ENCODE data around the gene LSM4.
A peak's percentile ranks its signal among the peaks of the same experiment; 100 is the strongest.

LSM4 gene

GRCh38 chr19:18348171-18348570 lies 25.3 kb upstream of the LSM4 start:
- Histone ChIP-seq H3K4me1 (peaks cover 7 to 46% (median 11%) of the 10 kb centered on the region in 10 experiments; a peak in 18 of 20 replicates), H3K9ac (no peak overlapping the region), H3K27ac (no peak overlapping the region), H3K27me3 (no peaks in the 10 kb centered on the region), H4K20me1 (peaks cover 0 to 55% (median 0%) of the 10 kb centered on the region in 11 experiments; a peak in 5 of 22 replicates), H3K4me3 (no peak overlapping the region), H3K4me2 (no peak overlapping the region), H3K9me3 (replicated peaks in 1 of 11) (no peaks in the 10 kb centered on the region), H3K36me3 (peaks cover 0 to 90% (median 5%) of the 10 kb centered on the region in 11 experiments; a peak in 9 of 22 replicates)
- no peak for TF ChIP-seq Cebpa-rat (IDR thresholded peaks at IDR 0.05)

- no peak overlapping the region; a peak in 1 of 22 replicates for H3K27ac ChIP-seq
- H3K4me2 ChIP-seq: peak overlapping the region; percentile 16 to 92 (median 41); a peak in 18 of 22 replicates
- H3K36me3 ChIP-seq: peaks cover 0 to 82% (median 5%) of the 10 kb centered on the region in 11 experiments; a peak in 9 of 22 replicates
- H3K4me3 ChIP-seq: no peak overlapping the region
- no peaks in the 10 kb centered on the region for H3K9me3 ChIP-seq (replicated peaks in 1 of 11)
- peak overlapping the region in 3 of 11 experiments; percentile 4 to 27 (median 7); a peak in 2 of 22 replicates for H3K9ac ChIP-seq
- H3K4me1 ChIP-seq: peaks cover 14 to 66% (median 20%) of the 10 kb centered on the region in 10 experiments
- TF ChIP-seq Cebpa-rat (IDR thresholded peaks at IDR 0.05): no peak
- H4K20me1 ChIP-seq: peaks cover 0 to 73% (median 0%) of the 10 kb centered on the region in 11 experiments; a peak in 5 of 22 replicates
- no peaks in the 10 kb centered on the region for H3K27me3 ChIP-seq
Observed at GRCh38 chr19:18346091-18346490, 23.2 kb upstream of the LSM4 start.

- H3K9ac ChIP-seq: peak overlapping the region in 4 of 11 experiments; percentile 8 to 35 (median 26); a peak in 3 of 22 replicates
- peaks cover 18 to 66% (median 25%) of the 10 kb centered on the region in 10 experiments for H3K4me1 ChIP-seq
- H3K27ac ChIP-seq: no peak overlapping the region
- no peaks in the 10 kb centered on the region for H3K9me3 ChIP-seq (replicated peaks in 1 of 11)
- H4K20me1 ChIP-seq: peaks cover 0 to 73% (median 0%) of the 10 kb centered on the region in 11 experiments; a peak in 5 of 22 replicates
- H3K4me2 ChIP-seq: peak overlapping the region in 4 of 11 experiments; percentile 2 to 92 (median 58); a peak in 6 of 22 replicates
- no peaks in the 10 kb centered on the region for H3K27me3 ChIP-seq
- TF ChIP-seq Cebpa-rat (IDR thresholded peaks at IDR 0.05): no peak
- no peak overlapping the region for H3K4me3 ChIP-seq
- peaks cover 0 to 74% (median under 1%) of the 10 kb centered on the region in 11 experiments; a peak in 9 of 22 replicates for H3K36me3 ChIP-seq
Observed at GRCh38 chr19:18345296-18345695, 22.4 kb upstream of the LSM4 start.

GRCh38 chr19:18344582-18344950 lies 21.7 kb upstream of the LSM4 start:
- Histone ChIP-seq H3K4me3 (no peak overlapping the region), H3K27me3 (no peaks in the 10 kb centered on the region), H3K36me3 (peaks cover 0 to 67% (median 0%) of the 10 kb centered on the region in 11 experiments; a peak in 7 of 22 replicates), H3K9ac (peak overlapping the region in 7 of 11 experiments; percentile 8 to 62 (median 31); a peak in 5 of 22 replicates), H3K4me1 (peaks cover 25 to 69% (median 32%) of the 10 kb centered on the region in 10 experiments), H3K27ac (no peak overlapping the region), H3K9me3 (replicated peaks in 1 of 11) (no peaks in the 10 kb centered on the region), H3K4me2 (peak overlapping the region in 4 of 11 experiments; percentile 2 to 92 (median 58); a peak in 7 of 22 replicates), H4K20me1 (peaks cover 0 to 69% (median 0%) of the 10 kb centered on the region in 11 experiments; a peak in 5 of 22 replicates)
- no peak for TF ChIP-seq Cebpa-rat (IDR thresholded peaks at IDR 0.05)

GRCh38 chr19:18342090-18342632 lies 19.3 kb upstream of the LSM4 start:
- H3K9ac ChIP-seq: peak overlapping the region in 2 of 11 experiments; percentile 83 to 90; a peak in 4 of 22 replicates
- no peaks in the 10 kb centered on the region for H3K9me3 ChIP-seq (replicated peaks in 1 of 11)
- peaks cover 0 to 51% (median 0%) of the 10 kb centered on the region in 11 experiments; a peak in 4 of 22 replicates for H4K20me1 ChIP-seq
- TF ChIP-seq Cebpa-rat (IDR thresholded peaks at IDR 0.05): no peak
- H3K4me3 ChIP-seq: no peak overlapping the region; a peak in 1 of 20 replicates
- H3K4me2 ChIP-seq: peak overlapping the region in 7 of 11 experiments; percentile 84 to 99 (median 96); a peak in 12 of 22 replicates
- H3K4me1 ChIP-seq: peaks cover 25 to 90% (median 38%) of the 10 kb centered on the region in 10 experiments
- H3K36me3 ChIP-seq: peaks cover 0 to 49% (median 0%) of the 10 kb centered on the region in 11 experiments; a peak in 7 of 22 replicates
- H3K27me3 ChIP-seq: no peaks in the 10 kb centered on the region
- H3K27ac ChIP-seq: no peak overlapping the region; a peak in 1 of 22 replicates

- H3K36me3 ChIP-seq: peaks cover 0 to 43% (median 0%) of the 10 kb centered on the region in 11 experiments; a peak in 7 of 22 replicates
Observed at GRCh38 chr19:18340990-18341868, 18.4 kb upstream of the LSM4 start.

GRCh38 chr19:18340190-18340989 lies 17.5 kb upstream of the LSM4 start, which contains the start of gene PGPEP1:
PGPEP1 (plus strand) TSS chr19:18340598; CDS start chr19:18340682, 84 bp downstream.
- Histone ChIP-seq H3K4me3 (peak within 1 kb of the TSS; percentile 66 to 93 (median 78)), H3K36me3 (peaks cover 0 to 35% (median 0%) of the 10 kb centered on the region in 11 experiments; a peak in 7 of 22 replicates), H3K4me1 (peaks cover 26 to 91% (median 42%) of the 10 kb centered on the region in 10 experiments), H3K9ac (peak within 1 kb of the TSS; percentile 68 to 90 (median 79)), H3K27ac (peak within 1 kb of the TSS; percentile 32 to 79 (median 59); a peak in 20 of 22 replicates), H4K20me1 (peaks cover 0 to 41% (median 0%) of the 10 kb centered on the region in 11 experiments; a peak in 4 of 22 replicates), H3K4me2 (peak within 1 kb of the TSS; percentile 84 to 100 (median 96)), H3K9me3 (replicated peaks in 1 of 11) (no peaks in the 10 kb centered on the region), H3K27me3 (no peaks in the 10 kb centered on the region)
- TF ChIP-seq Cebpa-rat (IDR thresholded peaks at IDR 0.05): no peak

More at GRCh38 chr19:18340990-18341868, 18.4 kb upstream of the LSM4 start:
- no peaks in the 10 kb centered on the region for H3K9me3 ChIP-seq (replicated peaks in 1 of 11)
- no peaks in the 10 kb centered on the region for H3K27me3 ChIP-seq
- H3K4me3 ChIP-seq: peak overlapping the region; percentile 66 to 93 (median 78)
- H3K4me2 ChIP-seq: peak overlapping the region; percentile 84 to 100 (median 96)
- no peak for TF ChIP-seq Cebpa-rat (IDR thresholded peaks at IDR 0.05)
- H3K9ac ChIP-seq: peak overlapping the region; percentile 68 to 90 (median 79)
- H3K27ac ChIP-seq: peak overlapping the region; percentile 32 to 79 (median 59); a peak in 20 of 22 replicates
- H4K20me1 ChIP-seq: peaks cover 0 to 49% (median 0%) of the 10 kb centered on the region in 11 experiments; a peak in 4 of 22 replicates
- peaks cover 25 to 91% (median 41%) of the 10 kb centered on the region in 10 experiments for H3K4me1 ChIP-seq
